H9 (cell line): ENCODE results near the gene BTBD7. TPM values are rescaled to one million over a fixed set of nuclear protein-coding genes. Genes with fewer than 3 reads are reported as not detected.

Source experiments
- DNase-seq: peaks from one replicate; pipeline ENCODE4 v3.0.0-alpha.2; 2017
- H2AFZ ChIP-seq: one replicate; pipeline ENCODE4 v1.6.1; 2013; ENCODE audit warnings: mild to moderate bottlenecking, low read length, control low read depth, moderate library complexity
- H2AK5ac ChIP-seq: 2 replicates; pipeline ENCODE4 v1.6.1; 2013; ENCODE audit warnings: low read length, control low read depth, mixed read lengths; ENCODE audit not compliant: insufficient read length
- H2BK120ac ChIP-seq: one replicate; pipeline ENCODE4 v1.6.1; 2013; ENCODE audit warnings: low read depth, mild to moderate bottlenecking, low read length, control low read depth, inconsistent platforms; ENCODE audit not compliant: poor library complexity, severe bottlenecking
- H2BK12ac ChIP-seq: 2 replicates; pipeline ENCODE4 v1.6.1; 2013; ENCODE audit warnings: low read length, control low read depth, mixed read lengths, low read depth; ENCODE audit not compliant: insufficient read length
- H2BK15ac ChIP-seq: 2 replicates; pipeline ENCODE4 v1.6.1; 2013; ENCODE audit warnings: low read depth, low read length, control low read depth
- H2BK20ac ChIP-seq: one replicate; pipeline ENCODE4 v1.6.1; 2013; ENCODE audit warnings: low read depth, mild to moderate bottlenecking, low read length, control low read depth, inconsistent platforms; ENCODE audit not compliant: poor library complexity, severe bottlenecking
- H2BK5ac ChIP-seq: 2 replicates; pipeline ENCODE4 v1.6.1; 2013; ENCODE audit warnings: low read length, control low read depth, mixed read lengths; ENCODE audit not compliant: insufficient read length
- H3K14ac ChIP-seq: 2 replicates; pipeline ENCODE4 v1.6.1; 2013; ENCODE audit warnings: low read length, control low read depth; ENCODE audit not compliant: insufficient read depth
- H3K18ac ChIP-seq: 2 replicates; pipeline ENCODE4 v1.6.1; 2013; ENCODE audit warnings: low read depth, mild to moderate bottlenecking, mixed read lengths, low read length, control low read depth; ENCODE audit not compliant: insufficient read length
- H3K23ac ChIP-seq: 2 replicates; pipeline ENCODE4 v1.6.1; 2013; ENCODE audit warnings: low read length, control low read depth, mixed read lengths, low read depth; ENCODE audit not compliant: insufficient read length
- H3K23me2 ChIP-seq: 2 replicates; pipeline ENCODE4 v1.6.1; 2013; ENCODE audit warnings: low read depth, mild to moderate bottlenecking, mixed read lengths, low read length, control low read depth; ENCODE audit not compliant: insufficient read length, poor library complexity, severe bottlenecking
- H3K27ac ChIP-seq: 2 replicates; pipeline ENCODE4 v1.5.1; 2013; ENCODE audit warnings: low read length, control low read depth, mixed read lengths, low read depth; ENCODE audit not compliant: insufficient read length
- H3K27me3 ChIP-seq: 2 replicates; pipeline ENCODE4 v1.6.1; 2013; ENCODE audit warnings: low read length, control low read depth, inconsistent platforms; ENCODE audit not compliant: insufficient read depth
- H3K4ac ChIP-seq: 2 replicates; pipeline ENCODE4 v1.6.1; 2013; ENCODE audit warnings: low read depth, mild to moderate bottlenecking, control low read depth, inconsistent platforms, low read length, moderate library complexity
- H3K4me1 ChIP-seq: 2 replicates; pipeline ENCODE4 v1.6.1; 2013; ENCODE audit warnings: low read length, control low read depth, inconsistent platforms; ENCODE audit not compliant: insufficient read depth
- H3K4me2 ChIP-seq: 2 replicates; pipeline ENCODE4 v1.6.1; 2013; ENCODE audit warnings: low read length, control low read depth, mixed read lengths; ENCODE audit not compliant: insufficient read length, insufficient read depth
- H3K56ac ChIP-seq: 2 replicates; pipeline ENCODE4 v1.6.1; 2013; ENCODE audit warnings: low read depth, mild to moderate bottlenecking, mixed read lengths, low read length, control low read depth; ENCODE audit not compliant: insufficient read length
- H3K79me1 ChIP-seq: 2 replicates; pipeline ENCODE4 v1.6.1; 2013; ENCODE audit warnings: low read depth, mild to moderate bottlenecking, moderate library complexity, low read length, control low read depth, inconsistent platforms; ENCODE audit not compliant: insufficient read depth, poor library complexity, severe bottlenecking
- H3K79me2 ChIP-seq: 2 replicates; pipeline ENCODE4 v1.6.1; 2013; ENCODE audit warnings: low read length, control low read depth, inconsistent platforms; ENCODE audit not compliant: insufficient read depth
- H3K9ac ChIP-seq: 2 replicates; pipeline ENCODE4 v1.6.1; 2013; ENCODE audit warnings: low read length, control low read depth, mixed read lengths; ENCODE audit not compliant: insufficient read length; ENCODE audit errors: extremely low read depth
- H3K9me3 ChIP-seq: one replicate; pipeline ENCODE4 v1.6.1; 2013; ENCODE audit warnings: low read depth, low read length, inconsistent platforms; ENCODE audit not compliant: control insufficient read depth
- H3T11ph ChIP-seq: one replicate; pipeline ENCODE4 v1.6.1; 2013; ENCODE audit warnings: mild to moderate bottlenecking, low read length, control low read depth, inconsistent platforms
- H4K20me1 ChIP-seq: one replicate; pipeline ENCODE4 v1.6.1; 2013; ENCODE audit not compliant: control insufficient read depth, insufficient read length, insufficient read depth
- H4K5ac ChIP-seq: 2 replicates; pipeline ENCODE4 v1.6.1; 2013; ENCODE audit warnings: low read depth, mild to moderate bottlenecking, mixed read lengths, low read length, control low read depth; ENCODE audit not compliant: insufficient read length
- H4K8ac ChIP-seq: replicated peaks from 2 replicates; pipeline ENCODE4 v1.6.1; 2013; ENCODE audit warnings: low read length, control low read depth, mixed read lengths, low read depth; ENCODE audit not compliant: insufficient read length
- H4K91ac ChIP-seq: 2 replicates; pipeline ENCODE4 v1.6.1; 2013; ENCODE audit warnings: low read depth, mild to moderate bottlenecking, moderate library complexity, mixed read lengths, low read length, control low read depth; ENCODE audit not compliant: insufficient read length
- H3K27ac Mint-ChIP-seq, 3 experiments: 2 replicates in 2 of 3; 3 replicates in 1 of 3; pipeline ENCODE4 v1.8.0; 2020 to 2021; ENCODE audit warnings: mixed read lengths in 3 of 3, mild to moderate bottlenecking in 1 of 3, moderate library complexity in 1 of 3
- H3K27me3 Mint-ChIP-seq: 2 replicates; pipeline ENCODE4 v1.8.0; 2021; ENCODE audit warnings: low read depth, mild to moderate bottlenecking, moderate library complexity, mixed read lengths
- H3K36me3 Mint-ChIP-seq, 3 experiments: 2 replicates in 2 of 3; 3 replicates in 1 of 3; pipeline ENCODE4 v1.8.0; 2020 to 2021; ENCODE audit warnings: low read depth in 3 of 3, mixed read lengths in 3 of 3; ENCODE audit not compliant: insufficient read depth in 1 of 3
- H3K4me1 Mint-ChIP-seq, 2 experiments: 2 replicates each; pipeline ENCODE4 v1.8.0; 2020; ENCODE audit warnings: mixed read lengths in 2 of 2
- H3K4me3 Mint-ChIP-seq, 2 experiments: 2 replicates in 1 of 2; 3 replicates in 1 of 2; pipeline ENCODE4 v1.8.0; 2020 to 2021; ENCODE audit warnings: mild to moderate bottlenecking in 2 of 2, mixed read lengths in 2 of 2, moderate library complexity in 1 of 2
- H3K9me3 Mint-ChIP-seq, 2 experiments: 2 replicates in 1 of 2; 3 replicates in 1 of 2; pipeline ENCODE4 v1.8.0; 2020; ENCODE audit warnings: mild to moderate bottlenecking in 2 of 2, mixed read lengths in 2 of 2, moderate library complexity in 1 of 2
- WGBS: extraction: QIAGEN DNeasy Blood & Tissue Kit; methylation state at CpG from one replicate; pipeline ENCODE4 v1.1.7; 2013; ENCODE audit warnings: missing lambda C conversion rate, low lambda C conversion rate, mixed read lengths; ENCODE audit not compliant: insufficient read length; ENCODE audit errors: extremely low coverage; 5-methylcytosine and 5-hydroxymethylcytosine counted together
- total RNA-seq: library from RNA; stranded (reverse); gene quantifications from 2 replicates; pipeline ENCODE4 v1.2.1, GENCODE V29; 2021
- TF ChIP-seq, protein P1 (sequence below): fragments of 200-600 bp; sonication (generic); conservative IDR thresholded peaks from 3 replicates; pipeline ENCODE4 v1.8.0; 2021; ENCODE audit warnings: antibody characterized with exemption, mild to moderate bottlenecking

The BTBD7 gene
- total RNA-seq, 1 experiment from 2014 or later: 44.1 TPM

- Histone ChIP-seq H3K79me2 (no peaks in the 10 kb centered on the region), H3K9me3 (no peaks in the 10 kb centered on the region), H3K4me2 (no peak overlapping the region), H3K27me3 (no peaks in the 10 kb centered on the region), H2BK120ac (no peak overlapping the region), H3K14ac (no peak overlapping the region), H2BK12ac (no peak overlapping the region), H3K4ac (no peak overlapping the region), H3K4me1 (no peaks in the 10 kb centered on the region), H3K56ac (no peak overlapping the region), H4K91ac (no peak overlapping the region), H3K27ac (no peak overlapping the region), H2BK5ac (no peak overlapping the region), H3K23me2 (no peaks in the 10 kb centered on the region), H2BK15ac (no peak overlapping the region), H2AFZ (no peak overlapping the region), H2AK5ac (no peak overlapping the region), H3K79me1 (no peaks in the 10 kb centered on the region), H3K9ac (no peak overlapping the region), H3K18ac (no peak overlapping the region), H4K20me1 (no peaks in the 10 kb centered on the region), H4K5ac (no peak overlapping the region), H4K8ac (no peak overlapping the region), H3T11ph (no peak overlapping the region), H2BK20ac (no peak overlapping the region), H3K23ac (no peak overlapping the region)
- H3K27me3 Mint-ChIP-seq: no peaks in the 10 kb centered on the region
- H3K4me1 Mint-ChIP-seq: no peaks in the 10 kb centered on the region
- H3K27ac Mint-ChIP-seq: no peak overlapping the region
- TF ChIP-seq, protein P1, sequence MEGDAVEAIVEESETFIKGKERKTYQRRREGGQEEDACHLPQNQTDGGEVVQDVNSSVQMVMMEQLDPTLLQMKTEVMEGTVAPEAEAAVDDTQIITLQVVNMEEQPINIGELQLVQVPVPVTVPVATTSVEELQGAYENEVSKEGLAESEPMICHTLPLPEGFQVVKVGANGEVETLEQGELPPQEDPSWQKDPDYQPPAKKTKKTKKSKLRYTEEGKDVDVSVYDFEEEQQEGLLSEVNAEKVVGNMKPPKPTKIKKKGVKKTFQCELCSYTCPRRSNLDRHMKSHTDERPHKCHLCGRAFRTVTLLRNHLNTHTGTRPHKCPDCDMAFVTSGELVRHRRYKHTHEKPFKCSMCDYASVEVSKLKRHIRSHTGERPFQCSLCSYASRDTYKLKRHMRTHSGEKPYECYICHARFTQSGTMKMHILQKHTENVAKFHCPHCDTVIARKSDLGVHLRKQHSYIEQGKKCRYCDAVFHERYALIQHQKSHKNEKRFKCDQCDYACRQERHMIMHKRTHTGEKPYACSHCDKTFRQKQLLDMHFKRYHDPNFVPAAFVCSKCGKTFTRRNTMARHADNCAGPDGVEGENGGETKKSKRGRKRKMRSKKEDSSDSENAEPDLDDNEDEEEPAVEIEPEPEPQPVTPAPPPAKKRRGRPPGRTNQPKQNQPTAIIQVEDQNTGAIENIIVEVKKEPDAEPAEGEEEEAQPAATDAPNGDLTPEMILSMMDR: peak; percentile 79
- peaks cover 23 to 67% (median 67%) of the 10 kb centered on the region in 3 experiments; a peak in 6 of 7 replicates for H3K36me3 Mint-ChIP-seq
- H3K9me3 Mint-ChIP-seq: no peaks in the 10 kb centered on the region
- H3K4me3 Mint-ChIP-seq: no peak overlapping the region
- DNase-seq: no peak
- no CpG with 5 or more reads among the region's 3 CpGs for WGBS
Measured at GRCh38 chr14:93219103-93219726, 113.6 kb downstream of the BTBD7 start.
